ENCODE measurements around the gene MAP2K3. TPM values are rescaled to one million over a fixed set of nuclear protein-coding genes. Genes with fewer than 3 reads are reported as not detected.

MAP2K3 gene
- polyA plus RNA-seq, 3 donors, result 107 to 166 (median 164) TPM

DNA sequence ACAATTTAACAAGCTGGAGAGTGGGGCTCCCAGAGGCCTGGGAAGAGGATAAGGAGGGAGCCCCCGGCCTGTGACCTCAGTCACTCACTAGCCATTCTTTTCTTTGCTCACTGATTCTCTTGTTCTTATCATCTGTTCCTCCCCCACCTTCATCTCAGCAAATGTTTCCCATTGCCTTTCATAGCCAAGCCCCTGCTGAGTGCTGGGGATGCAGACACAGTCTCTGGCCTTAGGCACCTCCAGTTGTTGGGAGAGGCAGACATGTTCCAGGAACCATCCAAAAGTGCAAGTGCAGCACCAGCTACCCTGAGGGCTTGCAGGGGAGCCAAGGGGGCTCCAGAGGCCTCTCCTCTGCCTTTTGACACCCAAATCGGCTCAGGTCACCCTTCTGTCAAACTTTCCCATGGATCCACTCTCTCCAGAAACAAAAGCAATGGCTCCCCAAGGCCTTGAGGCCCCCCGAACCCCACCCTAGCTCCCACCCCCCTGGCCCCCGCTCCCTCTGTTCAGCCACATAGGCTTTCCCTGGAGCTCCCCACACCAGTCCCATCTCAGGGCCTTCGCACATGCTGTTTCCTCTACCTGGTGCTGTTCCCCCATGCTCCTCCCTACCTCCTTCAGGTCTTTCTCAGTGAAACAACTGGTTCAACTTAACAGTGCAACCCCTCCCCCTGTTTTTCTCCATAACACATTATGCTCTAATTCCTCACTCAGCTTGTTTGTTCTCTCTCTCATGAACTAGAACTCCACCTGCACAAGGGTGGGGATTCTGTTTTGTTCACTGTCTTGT lies 76.7 kb downstream of the MAP2K3 start:
- Histone ChIP-seq H3K36me3 (replicated peaks in 1 of 2; ENCODE audit: control insufficient read depth in 1 of 2, insufficient read depth in 2 of 2, low read length in 2 of 2) (no peaks in the 10 kb centered on the region), H3K4me1 (ENCODE audit: control insufficient read depth in 1 of 2, insufficient read depth in 2 of 2, low read length in 2 of 2) (no peaks in the 10 kb centered on the region), H4K20me1 (ENCODE audit: insufficient read depth, low read length) (no peaks in the 10 kb centered on the region), H3K4me2 (replicated peaks; ENCODE audit: extremely low read depth, low read length, poor library complexity, severe bottlenecking) (no peak overlapping the region), H3K79me2 (ENCODE audit: insufficient read depth, low read length) (no peaks in the 10 kb centered on the region), H3K9ac (ENCODE audit: insufficient read depth, low read length, poor library complexity, severe bottlenecking) (no peak overlapping the region), H3K27me3 (ENCODE audit: control insufficient read depth in 2 of 2, insufficient read depth in 2 of 2, low read length in 2 of 2) (no peaks in the 10 kb centered on the region), H2AFZ (ENCODE audit: insufficient read depth, low read depth, low read length, poor library complexity, severe bottlenecking) (no peak overlapping the region), H3K4me3 (replicated peaks in 1 of 3; ENCODE audit: low read depth in 2 of 3, low read length in 3 of 3) (no peak overlapping the region), H3K9me3 (replicated peaks in 1 of 2; ENCODE audit: control insufficient read depth in 1 of 2, insufficient read depth in 1 of 2, low read length in 2 of 2) (no peaks in the 10 kb centered on the region), H3K27ac (ENCODE audit: low read depth in 1 of 2, low read length in 2 of 2) (no peak overlapping the region)
- peaks cover 0 to 2% (median 0%) of the 10 kb centered on the region in 7 donors for H3K9me3 Mint-ChIP-seq
- TF ChIP-seq, protein P1, sequence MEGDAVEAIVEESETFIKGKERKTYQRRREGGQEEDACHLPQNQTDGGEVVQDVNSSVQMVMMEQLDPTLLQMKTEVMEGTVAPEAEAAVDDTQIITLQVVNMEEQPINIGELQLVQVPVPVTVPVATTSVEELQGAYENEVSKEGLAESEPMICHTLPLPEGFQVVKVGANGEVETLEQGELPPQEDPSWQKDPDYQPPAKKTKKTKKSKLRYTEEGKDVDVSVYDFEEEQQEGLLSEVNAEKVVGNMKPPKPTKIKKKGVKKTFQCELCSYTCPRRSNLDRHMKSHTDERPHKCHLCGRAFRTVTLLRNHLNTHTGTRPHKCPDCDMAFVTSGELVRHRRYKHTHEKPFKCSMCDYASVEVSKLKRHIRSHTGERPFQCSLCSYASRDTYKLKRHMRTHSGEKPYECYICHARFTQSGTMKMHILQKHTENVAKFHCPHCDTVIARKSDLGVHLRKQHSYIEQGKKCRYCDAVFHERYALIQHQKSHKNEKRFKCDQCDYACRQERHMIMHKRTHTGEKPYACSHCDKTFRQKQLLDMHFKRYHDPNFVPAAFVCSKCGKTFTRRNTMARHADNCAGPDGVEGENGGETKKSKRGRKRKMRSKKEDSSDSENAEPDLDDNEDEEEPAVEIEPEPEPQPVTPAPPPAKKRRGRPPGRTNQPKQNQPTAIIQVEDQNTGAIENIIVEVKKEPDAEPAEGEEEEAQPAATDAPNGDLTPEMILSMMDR (IDR thresholded peaks at IDR 0.05), result no peak
- H3K27ac Mint-ChIP-seq, result no peak overlapping the region
- no peaks in the 10 kb centered on the region for H3K4me1 Mint-ChIP-seq
- H3K4me3 Mint-ChIP-seq, result no peak overlapping the region
- 91% methylated on average over 3 of the region's 5 CpGs for WGBS (ENCODE audit: insufficient coverage)
- DNase-seq, result no peak
- H3K36me3 Mint-ChIP-seq, result no peaks in the 10 kb centered on the region
- intact Hi-C loops (cut with micrococcal nuclease), result no loop called here
- peaks cover 3 to 5% (median 4%) of the 10 kb centered on the region in 3 donors for H3K27me3 Mint-ChIP-seq (ENCODE audit: low read depth in 3 of 3)

DNA sequence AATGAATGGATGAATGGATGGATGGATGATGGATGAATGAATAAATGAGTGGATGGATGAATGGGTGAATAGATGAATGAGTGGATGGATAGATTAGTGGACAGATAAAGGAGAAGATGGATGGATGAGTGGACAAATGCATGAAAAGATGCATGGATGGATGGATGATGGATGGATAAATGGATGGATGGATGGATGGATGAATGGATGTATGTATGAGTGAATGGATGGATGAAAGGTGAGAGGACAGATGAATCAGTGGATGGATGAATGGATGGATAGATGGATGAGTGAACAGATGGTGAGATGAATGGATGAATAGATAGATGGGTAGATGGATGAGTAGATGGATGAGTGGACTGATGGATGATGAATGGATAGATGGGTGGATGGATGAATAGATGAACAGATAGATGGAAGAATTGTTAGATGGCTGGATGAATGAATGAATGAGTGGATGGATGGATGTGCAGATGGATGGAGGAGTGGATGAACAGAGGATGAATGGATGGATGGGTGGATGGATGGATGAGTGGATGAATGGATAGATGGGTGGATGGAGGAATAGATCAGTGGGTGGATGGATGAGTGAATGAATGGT lies 77.9 kb downstream of the MAP2K3 start:
- Mint-ChIP-seq H3K4me1 (no peaks in the 10 kb centered on the region), H3K4me3 (no peak overlapping the region), H3K36me3 (no peaks in the 10 kb centered on the region), H3K27me3 (ENCODE audit: low read depth in 3 of 3) (peaks cover 0 to 6% (median 1%) of the 10 kb centered on the region in 3 donors), H3K9me3 (no peaks in the 10 kb centered on the region), H3K27ac (no peak overlapping the region)
- H3K9ac ChIP-seq (ENCODE audit: insufficient read depth, low read length, poor library complexity, severe bottlenecking), result no peak overlapping the region
- no peak overlapping the region for H3K4me2 ChIP-seq (replicated peaks; ENCODE audit: extremely low read depth, low read length, poor library complexity, severe bottlenecking)
- H3K79me2 ChIP-seq (ENCODE audit: insufficient read depth, low read length), result no peaks in the 10 kb centered on the region
- no peak for DNase-seq
- H3K4me1 ChIP-seq (ENCODE audit: control insufficient read depth in 1 of 2, insufficient read depth in 2 of 2, low read length in 2 of 2), result no peaks in the 10 kb centered on the region
- H3K9me3 ChIP-seq (replicated peaks in 1 of 2; ENCODE audit: control insufficient read depth in 1 of 2, insufficient read depth in 1 of 2, low read length in 2 of 2), result no peaks in the 10 kb centered on the region
- H3K4me3 ChIP-seq (replicated peaks in 1 of 3; ENCODE audit: low read depth in 2 of 3, low read length in 3 of 3), result no peak overlapping the region
- no peak overlapping the region for H3K27ac ChIP-seq (ENCODE audit: low read depth in 1 of 2, low read length in 2 of 2)
- H3K27me3 ChIP-seq (ENCODE audit: control insufficient read depth in 2 of 2, insufficient read depth in 2 of 2, low read length in 2 of 2), result no peaks in the 10 kb centered on the region
- no peaks in the 10 kb centered on the region for H4K20me1 ChIP-seq (ENCODE audit: insufficient read depth, low read length)
- intact Hi-C loops (cut with micrococcal nuclease), result no loop called here
- no peak overlapping the region for H2AFZ ChIP-seq (ENCODE audit: insufficient read depth, low read depth, low read length, poor library complexity, severe bottlenecking)
- no peaks in the 10 kb centered on the region for H3K36me3 ChIP-seq (replicated peaks in 1 of 2; ENCODE audit: control insufficient read depth in 1 of 2, insufficient read depth in 2 of 2, low read length in 2 of 2)
- TF ChIP-seq, protein P1 (IDR thresholded peaks at IDR 0.05), result no peak
